Measurements from ENCODE around the gene POSTN.
"Not testable (repeated sequence)": the region's sequence is repeated elsewhere in the genome, so short reads cannot be mapped to it uniquely, and the experiment has no call there.

Gene POSTN

DNA sequence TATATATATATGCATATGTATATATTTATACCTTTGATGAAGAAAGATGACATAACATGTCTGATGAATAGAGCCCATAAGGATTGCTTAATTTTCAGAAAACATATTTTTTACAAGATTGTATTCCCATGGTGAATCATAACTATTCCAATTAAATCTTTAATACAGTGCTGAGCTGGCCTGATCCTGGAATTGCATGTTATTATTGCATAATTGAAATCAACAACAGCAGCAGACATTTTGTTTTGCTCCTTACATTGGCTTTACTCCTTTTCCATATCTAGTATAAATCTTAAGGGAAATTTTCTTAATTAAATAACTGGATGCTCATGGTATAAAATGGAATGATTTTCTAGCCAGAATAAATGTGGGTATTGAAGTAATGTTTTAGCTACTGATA, 22.0 kb downstream of the POSTN start:
- Histone ChIP-seq H3K4me3 (ENCODE audit: low read depth in 1 of 2, low read length in 1 of 2) (no peak overlapping the region), H3K36me3 (no peaks in the 10 kb centered on the region), H3K27me3 (no peaks in the 10 kb centered on the region), H3K27ac (no peak overlapping the region), H3K4me1 (ENCODE audit: control insufficient read depth in 1 of 2, insufficient read depth in 1 of 2, low read depth in 1 of 2, low read length in 1 of 2) (no peaks in the 10 kb centered on the region), H3K9me3 (no peaks in the 10 kb centered on the region)
- TF ChIP-seq, protein P1, sequence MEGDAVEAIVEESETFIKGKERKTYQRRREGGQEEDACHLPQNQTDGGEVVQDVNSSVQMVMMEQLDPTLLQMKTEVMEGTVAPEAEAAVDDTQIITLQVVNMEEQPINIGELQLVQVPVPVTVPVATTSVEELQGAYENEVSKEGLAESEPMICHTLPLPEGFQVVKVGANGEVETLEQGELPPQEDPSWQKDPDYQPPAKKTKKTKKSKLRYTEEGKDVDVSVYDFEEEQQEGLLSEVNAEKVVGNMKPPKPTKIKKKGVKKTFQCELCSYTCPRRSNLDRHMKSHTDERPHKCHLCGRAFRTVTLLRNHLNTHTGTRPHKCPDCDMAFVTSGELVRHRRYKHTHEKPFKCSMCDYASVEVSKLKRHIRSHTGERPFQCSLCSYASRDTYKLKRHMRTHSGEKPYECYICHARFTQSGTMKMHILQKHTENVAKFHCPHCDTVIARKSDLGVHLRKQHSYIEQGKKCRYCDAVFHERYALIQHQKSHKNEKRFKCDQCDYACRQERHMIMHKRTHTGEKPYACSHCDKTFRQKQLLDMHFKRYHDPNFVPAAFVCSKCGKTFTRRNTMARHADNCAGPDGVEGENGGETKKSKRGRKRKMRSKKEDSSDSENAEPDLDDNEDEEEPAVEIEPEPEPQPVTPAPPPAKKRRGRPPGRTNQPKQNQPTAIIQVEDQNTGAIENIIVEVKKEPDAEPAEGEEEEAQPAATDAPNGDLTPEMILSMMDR (IDR thresholded peaks at IDR 0.05) = no peak

DNA sequence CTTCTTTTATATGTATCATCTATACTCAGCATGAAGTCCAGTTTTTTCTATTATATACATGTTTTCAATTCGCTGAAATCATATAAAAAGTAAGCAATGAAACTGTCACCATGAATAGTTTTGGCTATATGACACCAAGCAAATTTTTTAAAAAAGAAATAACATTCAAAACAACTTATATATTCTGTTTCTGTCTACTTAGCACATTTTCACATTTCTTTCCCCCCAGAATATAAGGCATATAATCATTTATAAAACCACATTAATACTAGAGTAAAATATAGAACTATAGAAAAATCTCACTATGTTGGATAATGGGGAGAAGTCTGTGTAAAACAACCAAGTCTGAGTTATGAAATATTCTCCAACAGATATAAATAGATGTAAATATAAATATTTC, 33.1 kb downstream of the POSTN start:
- Histone ChIP-seq H3K36me3 (no peaks in the 10 kb centered on the region), H3K4me3 (ENCODE audit: low read depth in 1 of 2, low read length in 1 of 2) (no peak overlapping the region), H3K27ac (no peak overlapping the region), H3K9me3 (no peaks in the 10 kb centered on the region), H3K4me1 (ENCODE audit: control insufficient read depth in 1 of 2, insufficient read depth in 1 of 2, low read depth in 1 of 2, low read length in 1 of 2) (no peaks in the 10 kb centered on the region), H3K27me3 (no peaks in the 10 kb centered on the region)
- TF ChIP-seq, protein P1 (IDR thresholded peaks at IDR 0.05) = no peak

DNA sequence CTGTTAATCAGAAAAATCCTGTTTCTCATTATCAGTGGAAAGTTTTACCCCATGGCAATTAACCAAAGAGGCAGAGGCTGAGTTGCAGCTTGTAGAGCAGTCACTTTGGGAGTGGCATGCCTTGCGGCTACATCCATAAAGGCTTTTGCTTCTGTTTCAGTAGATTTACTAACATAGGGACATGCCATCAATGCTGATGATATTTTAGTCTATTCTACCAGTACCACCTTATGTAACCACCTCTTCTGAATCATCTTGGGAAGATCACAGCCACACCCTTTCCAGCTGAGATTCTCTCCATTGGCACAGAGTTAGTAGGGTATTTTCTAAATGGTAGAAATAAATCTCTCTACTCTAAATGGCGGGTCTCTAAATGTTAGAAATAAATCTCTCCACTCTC, 37.5 kb downstream of the POSTN start:
- TF ChIP-seq, protein P1 (IDR thresholded peaks at IDR 0.05) = no peak
- no peak overlapping the region for H3K27ac ChIP-seq
- no peaks in the 10 kb centered on the region for H3K4me1 ChIP-seq (ENCODE audit: control insufficient read depth in 1 of 2, insufficient read depth in 1 of 2, low read depth in 1 of 2, low read length in 1 of 2)
- H3K36me3 ChIP-seq = no peaks in the 10 kb centered on the region
- H3K4me3 ChIP-seq (ENCODE audit: low read depth in 1 of 2, low read length in 1 of 2) = no peak overlapping the region
- H3K9me3 ChIP-seq = no peaks in the 10 kb centered on the region
- no peaks in the 10 kb centered on the region for H3K27me3 ChIP-seq

DNA sequence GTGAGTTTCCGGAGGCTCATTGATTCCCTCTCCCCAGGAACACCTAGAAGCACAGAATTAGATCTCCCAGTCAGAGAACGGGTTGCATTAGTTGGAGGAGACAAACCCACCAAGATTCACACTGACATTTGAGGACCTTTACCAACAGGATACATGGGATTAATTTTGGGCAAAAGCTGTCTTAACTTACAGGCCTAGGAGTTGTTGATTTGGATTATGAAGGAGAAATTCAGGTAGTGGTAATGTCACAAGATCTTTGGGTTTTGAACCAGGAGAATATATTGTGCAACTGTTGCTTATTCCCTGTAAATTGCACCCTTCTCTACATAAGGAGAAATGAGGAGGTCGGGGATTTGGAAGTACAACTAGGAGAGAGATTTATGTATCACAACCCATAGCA, 38.0 kb downstream of the POSTN start:
- Histone ChIP-seq H3K4me1 (ENCODE audit: control insufficient read depth in 1 of 2, insufficient read depth in 1 of 2, low read depth in 1 of 2, low read length in 1 of 2) (no peaks in the 10 kb centered on the region), H3K4me3 (ENCODE audit: low read depth in 1 of 2, low read length in 1 of 2) (no peak overlapping the region), H3K36me3 (no peaks in the 10 kb centered on the region), H3K27ac (no peak overlapping the region), H3K27me3 (no peaks in the 10 kb centered on the region), H3K9me3 (no peaks in the 10 kb centered on the region)
- TF ChIP-seq, protein P1 (IDR thresholded peaks at IDR 0.05) = no peak

DNA sequence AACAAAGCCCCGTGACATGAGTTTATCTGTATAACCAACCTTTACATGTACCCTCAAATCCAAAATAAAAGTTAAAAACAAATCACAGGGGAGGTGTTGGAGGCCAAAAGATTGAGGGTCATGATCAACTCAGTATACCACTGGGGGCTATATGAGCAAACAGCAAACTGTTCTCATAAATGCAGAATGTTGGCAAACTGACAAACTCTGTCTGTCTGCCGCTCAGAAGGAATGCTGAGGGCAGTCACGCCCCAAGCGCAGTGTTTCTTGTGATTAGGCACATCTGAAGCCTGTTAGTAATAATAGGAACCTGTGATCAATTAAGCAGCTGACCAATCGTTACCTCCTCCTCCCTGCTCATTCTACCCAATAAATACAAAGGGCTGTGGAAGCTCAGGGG, 39.8 kb downstream of the POSTN start:
- H3K27ac ChIP-seq; H3K27me3 ChIP-seq; H3K4me1 ChIP-seq (ENCODE audit: control insufficient read depth in 1 of 2, insufficient read depth in 1 of 2, low read depth in 1 of 2, low read length in 1 of 2); H3K9me3 ChIP-seq; H3K4me3 ChIP-seq (ENCODE audit: low read depth in 1 of 2, low read length in 1 of 2); H3K36me3 ChIP-seq: not testable (repeated sequence)

DNA sequence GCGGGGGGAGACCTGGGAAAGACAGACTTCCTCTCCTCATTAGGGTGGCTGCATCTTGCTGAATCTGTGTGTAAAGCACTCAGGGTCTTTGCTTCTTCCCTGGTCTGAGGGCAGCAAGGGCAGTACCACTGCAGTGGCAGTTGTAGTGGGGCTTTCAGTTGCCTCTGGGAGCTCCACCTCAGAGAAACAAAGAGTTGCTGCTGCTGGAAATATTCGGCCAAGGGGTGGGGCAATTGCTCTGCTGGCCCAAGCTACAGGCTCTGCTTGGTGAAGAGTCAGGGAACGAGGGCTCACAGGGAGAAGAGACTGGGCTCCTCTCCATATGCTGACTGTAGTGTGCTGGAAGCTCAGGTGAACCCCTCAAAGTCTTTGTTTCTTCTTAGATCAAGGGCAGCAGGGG, 52.5 kb downstream of the POSTN start:
- Histone ChIP-seq H3K27ac (no peak overlapping the region), H3K4me3 (ENCODE audit: low read depth in 1 of 2, low read length in 1 of 2) (no peak overlapping the region), H3K9me3 (no peaks in the 10 kb centered on the region), H3K27me3 (no peaks in the 10 kb centered on the region), H3K36me3 (no peaks in the 10 kb centered on the region), H3K4me1 (ENCODE audit: control insufficient read depth in 1 of 2, insufficient read depth in 1 of 2, low read depth in 1 of 2, low read length in 1 of 2) (no peaks in the 10 kb centered on the region)
- TF ChIP-seq, protein P1 (IDR thresholded peaks at IDR 0.05) = no peak
